Measurements from ENCODE around the gene CHRNB2. TPM values are rescaled to one million over a fixed set of nuclear protein-coding genes. Genes with fewer than 3 reads are reported as not detected.

The CHRNB2 gene
- total and polyA plus RNA-seq, 2 donors (not counting 1 experiment from before 2014, with no cell fraction given), result 0.02 TPM; not detected in 1

GRCh38 chr1:154627257-154628120 is 59.9 kb downstream of the CHRNB2 start:
- H3K27me3 ChIP-seq (ENCODE audit: control insufficient read depth, insufficient read depth, low read length), result no peaks in the 10 kb centered on the region
- peaks cover 50% of the 10 kb centered on the region for H3K79me2 ChIP-seq (ENCODE audit: control insufficient read depth, insufficient read depth, low read length)
- peak overlapping the region; percentile 96 for H2AFZ ChIP-seq (ENCODE audit: low read length)
- peak; percentile 90 to 92 for DNase-seq (ENCODE audit: low read depth in 2 of 2)
- H3K36me3 ChIP-seq (ENCODE audit: control insufficient read depth, insufficient read depth, low read length), result no peaks in the 10 kb centered on the region
- peak overlapping the region; percentile 93 for H3K9ac ChIP-seq (ENCODE audit: insufficient read depth, low read length)
- peak overlapping the region; percentile 74 for H3K27ac ChIP-seq (ENCODE audit: insufficient read depth, low read length)
- no peaks in the 10 kb centered on the region for H4K20me1 ChIP-seq (ENCODE audit: control insufficient read depth, extremely low read depth, insufficient read depth, low read length)
- H3K4me1 ChIP-seq (ENCODE audit: control insufficient read depth, extremely low read depth, insufficient read depth, low read length), result no peaks in the 10 kb centered on the region
- peak overlapping the region; percentile 87 for H3K4me2 ChIP-seq (ENCODE audit: extremely low read depth, insufficient read depth, low read length)
- no peaks in the 10 kb centered on the region for H3K9me3 ChIP-seq (ENCODE audit: control insufficient read depth, insufficient read depth, low read depth, low read length)
- peak overlapping the region; percentile 76 to 87 (median 84) for H3K4me3 ChIP-seq (replicated peaks in 1 of 4; ENCODE audit: control extremely low read depth in 1 of 4, insufficient read depth in 1 of 4, low read depth in 3 of 4, low read length in 4 of 4)
- no peak for TF ChIP-seq CTCF (conservative IDR thresholded peaks at IDR 0.05 in 1 of 2, IDR thresholded peaks at IDR 0.05 in 1 of 2; ENCODE audit: low read depth in 1 of 2, low read length in 2 of 2)
- no peak for TF ChIP-seq EZH2 (IDR thresholded peaks at IDR 0.05; ENCODE audit: low read length, missing control alignments)

GRCh38 chr1:154628121-154628405 is 60.5 kb downstream of the CHRNB2 start:
- TF ChIP-seq CTCF (conservative IDR thresholded peaks at IDR 0.05 in 1 of 2, IDR thresholded peaks at IDR 0.05 in 1 of 2; ENCODE audit: low read depth in 1 of 2, low read length in 2 of 2), result no peak
- TF ChIP-seq EZH2 (IDR thresholded peaks at IDR 0.05; ENCODE audit: low read length, missing control alignments), result no peak
- Histone ChIP-seq H3K36me3 (ENCODE audit: control insufficient read depth, insufficient read depth, low read length) (no peaks in the 10 kb centered on the region), H4K20me1 (ENCODE audit: control insufficient read depth, extremely low read depth, insufficient read depth, low read length) (no peaks in the 10 kb centered on the region), H3K79me2 (ENCODE audit: control insufficient read depth, insufficient read depth, low read length) (peaks cover 44% of the 10 kb centered on the region), H3K4me3 (replicated peaks in 1 of 4; ENCODE audit: control extremely low read depth in 1 of 4, insufficient read depth in 1 of 4, low read depth in 3 of 4, low read length in 4 of 4) (peak overlapping the region; percentile 76 to 87 (median 84)), H3K4me2 (ENCODE audit: extremely low read depth, insufficient read depth, low read length) (peak overlapping the region; percentile 87), H3K27ac (ENCODE audit: insufficient read depth, low read length) (peak overlapping the region; percentile 74), H3K4me1 (ENCODE audit: control insufficient read depth, extremely low read depth, insufficient read depth, low read length) (no peaks in the 10 kb centered on the region), H3K9ac (ENCODE audit: insufficient read depth, low read length) (peak overlapping the region; percentile 93), H3K9me3 (ENCODE audit: control insufficient read depth, insufficient read depth, low read depth, low read length) (no peaks in the 10 kb centered on the region), H2AFZ (ENCODE audit: low read length) (peak overlapping the region; percentile 96), H3K27me3 (ENCODE audit: control insufficient read depth, insufficient read depth, low read length) (no peaks in the 10 kb centered on the region)
- no peak for DNase-seq (ENCODE audit: low read depth in 2 of 2)

- H2AFZ ChIP-seq (ENCODE audit: low read length), result no peak overlapping the region
- peak; percentile 5 to 38 for DNase-seq (ENCODE audit: low read depth in 2 of 2)
Observed at GRCh38 chr1:154629061-154629674, 61.6 kb downstream of the CHRNB2 start.

More at GRCh38 chr1:154629061-154629674, 61.6 kb downstream of the CHRNB2 start:
- H3K36me3 ChIP-seq (ENCODE audit: control insufficient read depth, insufficient read depth, low read length), result no peaks in the 10 kb centered on the region
- peaks cover 34% of the 10 kb centered on the region for H3K79me2 ChIP-seq (ENCODE audit: control insufficient read depth, insufficient read depth, low read length)
- no peak overlapping the region for H3K9ac ChIP-seq (ENCODE audit: insufficient read depth, low read length)
- no peak overlapping the region for H3K27ac ChIP-seq (ENCODE audit: insufficient read depth, low read length)
- no peak overlapping the region for H3K4me2 ChIP-seq (ENCODE audit: extremely low read depth, insufficient read depth, low read length)
- no peaks in the 10 kb centered on the region for H3K27me3 ChIP-seq (ENCODE audit: control insufficient read depth, insufficient read depth, low read length)
- no peaks in the 10 kb centered on the region for H4K20me1 ChIP-seq (ENCODE audit: control insufficient read depth, extremely low read depth, insufficient read depth, low read length)
- TF ChIP-seq CTCF (conservative IDR thresholded peaks at IDR 0.05 in 1 of 2, IDR thresholded peaks at IDR 0.05 in 1 of 2; ENCODE audit: low read depth in 1 of 2, low read length in 2 of 2) (no peak), EZH2 (IDR thresholded peaks at IDR 0.05; ENCODE audit: low read length, missing control alignments) (no peak)
- H3K4me1 ChIP-seq (ENCODE audit: control insufficient read depth, extremely low read depth, insufficient read depth, low read length), result no peaks in the 10 kb centered on the region
- H3K4me3 ChIP-seq (replicated peaks in 1 of 4; ENCODE audit: control extremely low read depth in 1 of 4, insufficient read depth in 1 of 4, low read depth in 3 of 4, low read length in 4 of 4), result no peak overlapping the region
- H3K9me3 ChIP-seq (ENCODE audit: control insufficient read depth, insufficient read depth, low read depth, low read length), result no peaks in the 10 kb centered on the region
